Caco-2 (cell line): Measurements from ENCODE around the gene PAM16. TPM values are rescaled to one million over a fixed set of nuclear protein-coding genes. Genes with fewer than 3 reads are reported as not detected.

Source experiments
- BruUV-seq: library from RNA; stranded (reverse); fragments of 400-500 nt; replicated peaks from 2 replicates; lab custom pipeline; 2021; lab: Mats Ljungman, UMichigan
- CTCF ChIA-PET: fragments of 300-600 bp; sonication (Branson Sonifier 250); formaldehyde crosslinking; loops from one replicate; lab custom pipeline; 2022; ENCODE audit warnings: antibody characterized with exemption; lab: Charles Lee
- POLR2A ChIA-PET: fragments of 300-600 bp; sonication (Branson Sonifier 250); formaldehyde crosslinking; loops from one replicate; lab custom pipeline; 2022; ENCODE audit warnings: antibody characterized with exemption; lab: Charles Lee
- DNase-seq, 2 experiments: peaks; one replicate each; pipeline versions ENCODE4 v3.0.0 to v3.0.0-alpha.2; 2020 to 2022
- H3K27me3 ChIP-seq: replicated peaks from 2 replicates; pipeline ENCODE4 v1.6.0; 2011; ENCODE audit warnings: low read length; ENCODE audit not compliant: control insufficient read depth, insufficient read depth
- H3K36me3 ChIP-seq: 2 replicates; pipeline ENCODE4 v1.5.1; 2011; ENCODE audit warnings: low read length; ENCODE audit not compliant: control insufficient read depth, insufficient read depth
- H3K4me1 ChIP-seq: fragments of 250-450 bp; sonication (Bioruptor Pico); 2 replicates; pipeline ENCODE4 v1.5.1; 2020; ENCODE audit warnings: mild to moderate bottlenecking
- H3K4me3 ChIP-seq: 2 replicates; pipeline ENCODE4 v1.5.1; 2011; ENCODE audit warnings: low read depth, mild to moderate bottlenecking, control low read depth, low read length
- H3K9me3 ChIP-seq: fragments of 250-450 bp; sonication (Bioruptor Pico); 2 replicates; pipeline ENCODE4 v1.5.1; 2020; ENCODE audit warnings: mild to moderate bottlenecking, moderate library complexity
- H3K27ac Mint-ChIP-seq: one replicate; pipeline ENCODE4 v1.8.0; 2022; ENCODE audit warnings: mixed read lengths; ENCODE audit not compliant: unreplicated experiment
- H3K27me3 Mint-ChIP-seq: one replicate; pipeline ENCODE4 v1.8.0; 2022; ENCODE audit warnings: mixed read lengths; ENCODE audit not compliant: insufficient read depth, unreplicated experiment
- H3K36me3 Mint-ChIP-seq: one replicate; pipeline ENCODE4 v1.8.0; 2022; ENCODE audit warnings: mild to moderate bottlenecking, mixed read lengths; ENCODE audit not compliant: insufficient read depth, unreplicated experiment
- H3K4me1 Mint-ChIP-seq: one replicate; pipeline ENCODE4 v1.8.0; 2022; ENCODE audit warnings: low read depth, mixed read lengths; ENCODE audit not compliant: unreplicated experiment
- H3K4me3 Mint-ChIP-seq: one replicate; pipeline ENCODE4 v1.8.0; 2022; ENCODE audit warnings: mild to moderate bottlenecking, moderate library complexity, mixed read lengths; ENCODE audit not compliant: unreplicated experiment
- H3K9me3 Mint-ChIP-seq: one replicate; pipeline ENCODE4 v1.8.0; 2022; ENCODE audit warnings: mixed read lengths; ENCODE audit not compliant: unreplicated experiment
- intact Hi-C: fragments of 100-400 bp; cut with micrococcal nuclease; formaldehyde crosslinking; loops from one replicate; pipeline ENCODE4 v1.10.0; 2022; ENCODE audit not compliant: unreplicated experiment
- total RNA-seq: library from RNA; stranded (reverse); gene quantifications from 2 replicates; pipeline ENCODE4 v1.2.3, GENCODE V29; 2022
- TF ChIP-seq, protein P1 (sequence below), 2 experiments: fragments of 200-600 bp in 1 of 2; IDR thresholded peaks; 1 replicate in 1 of 2; 2 replicates in 1 of 2; pipeline versions ENCODE4 v1.5.1 to v1.8.0; 2011 to 2022; ENCODE audit warnings: antibody characterized with exemption in 1 of 2, control low read depth in 1 of 2, inconsistent platforms in 1 of 2, low read depth in 1 of 2, low read length in 1 of 2, mild to moderate bottlenecking in 1 of 2, moderate library complexity in 1 of 2; ENCODE audit not compliant: insufficient read depth in 1 of 2, severe bottlenecking in 1 of 2, unreplicated experiment in 1 of 2

PAM16 gene
- total RNA-seq, 1 experiment from 2014 or later: 74.1 TPM

- H3K27me3 Mint-ChIP-seq: no peaks in the 10 kb centered on the region
- no peak overlapping the region for H3K27ac Mint-ChIP-seq
- H3K4me3 Mint-ChIP-seq: no peak overlapping the region
- intact Hi-C loops: loop anchor here (1.0 kb wide), 1 partner anchor 42 kb away; no protein-coding TSS in a partner anchor
- no peaks in the 10 kb centered on the region for H3K9me3 Mint-ChIP-seq
- H3K4me1 Mint-ChIP-seq: no peaks in the 10 kb centered on the region
- ChIA-PET POLR2A (no interaction called here), CTCF (interaction anchor here (0.9 to 2.9 kb wide), 4 partner anchors 9 to 57 kb away, joined by 3 to 29 read pairs (median 6); partner anchors contain the start of gene CORO7)
- no peaks in the 10 kb centered on the region for H3K27me3 ChIP-seq
- no peaks in the 10 kb centered on the region for H3K36me3 ChIP-seq
- H3K4me3 ChIP-seq: no peak overlapping the region
- TF ChIP-seq, protein P1, sequence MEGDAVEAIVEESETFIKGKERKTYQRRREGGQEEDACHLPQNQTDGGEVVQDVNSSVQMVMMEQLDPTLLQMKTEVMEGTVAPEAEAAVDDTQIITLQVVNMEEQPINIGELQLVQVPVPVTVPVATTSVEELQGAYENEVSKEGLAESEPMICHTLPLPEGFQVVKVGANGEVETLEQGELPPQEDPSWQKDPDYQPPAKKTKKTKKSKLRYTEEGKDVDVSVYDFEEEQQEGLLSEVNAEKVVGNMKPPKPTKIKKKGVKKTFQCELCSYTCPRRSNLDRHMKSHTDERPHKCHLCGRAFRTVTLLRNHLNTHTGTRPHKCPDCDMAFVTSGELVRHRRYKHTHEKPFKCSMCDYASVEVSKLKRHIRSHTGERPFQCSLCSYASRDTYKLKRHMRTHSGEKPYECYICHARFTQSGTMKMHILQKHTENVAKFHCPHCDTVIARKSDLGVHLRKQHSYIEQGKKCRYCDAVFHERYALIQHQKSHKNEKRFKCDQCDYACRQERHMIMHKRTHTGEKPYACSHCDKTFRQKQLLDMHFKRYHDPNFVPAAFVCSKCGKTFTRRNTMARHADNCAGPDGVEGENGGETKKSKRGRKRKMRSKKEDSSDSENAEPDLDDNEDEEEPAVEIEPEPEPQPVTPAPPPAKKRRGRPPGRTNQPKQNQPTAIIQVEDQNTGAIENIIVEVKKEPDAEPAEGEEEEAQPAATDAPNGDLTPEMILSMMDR (IDR thresholded peaks at IDR 0.05; ENCODE audit: insufficient read depth in 1 of 2, low read depth in 1 of 2, low read length in 1 of 2, severe bottlenecking in 1 of 2, unreplicated experiment in 1 of 2): no peak
- no peaks in the 10 kb centered on the region for H3K4me1 ChIP-seq
- no TSS peak for BruUV-seq
- no peaks in the 10 kb centered on the region for H3K9me3 ChIP-seq
- DNase-seq: no peak
- no peaks in the 10 kb centered on the region for H3K36me3 Mint-ChIP-seq
These were observed 8.8 kb upstream of the PAM16 start for GRCh38 chr16:4359914-4360313.

- ChIA-PET CTCF (interaction anchor here (0.9 to 2.9 kb wide), 4 partner anchors 10 to 58 kb away, joined by 3 to 29 read pairs (median 6); partner anchors contain the start of gene CORO7), POLR2A (no interaction called here)
- no peaks in the 10 kb centered on the region for H3K9me3 ChIP-seq
- H3K4me3 Mint-ChIP-seq: no peak overlapping the region
- no peaks in the 10 kb centered on the region for H3K27me3 Mint-ChIP-seq
- H3K4me3 ChIP-seq: no peak overlapping the region
- no TSS peak for BruUV-seq
- no peaks in the 10 kb centered on the region for H3K36me3 ChIP-seq
- H3K4me1 Mint-ChIP-seq: no peaks in the 10 kb centered on the region
- DNase-seq: peak in 1 of 2 experiments; percentile 80
- H3K27ac Mint-ChIP-seq: no peak overlapping the region
- intact Hi-C loops: loop anchor here (1.0 kb wide), 1 partner anchor 43 kb away; no protein-coding TSS in a partner anchor
- H3K4me1 ChIP-seq: no peaks in the 10 kb centered on the region
- no peaks in the 10 kb centered on the region for H3K9me3 Mint-ChIP-seq
- no peaks in the 10 kb centered on the region for H3K36me3 Mint-ChIP-seq
- TF ChIP-seq, protein P1 (IDR thresholded peaks at IDR 0.05; ENCODE audit: insufficient read depth in 1 of 2, low read depth in 1 of 2, low read length in 1 of 2, severe bottlenecking in 1 of 2, unreplicated experiment in 1 of 2): peak; percentile 87 to 94
- no peaks in the 10 kb centered on the region for H3K27me3 ChIP-seq
These were observed 7.9 kb upstream of the PAM16 start for GRCh38 chr16:4358831-4359561.

GRCh38 chr16:4358236-4358635 is 7.1 kb upstream of the PAM16 start:
- Histone ChIP-seq H3K4me1 (no peaks in the 10 kb centered on the region), H3K27me3 (no peaks in the 10 kb centered on the region), H3K9me3 (no peaks in the 10 kb centered on the region), H3K36me3 (no peaks in the 10 kb centered on the region), H3K4me3 (no peak overlapping the region)
- peaks cover 6% of the 10 kb centered on the region for H3K36me3 Mint-ChIP-seq
- no peak overlapping the region for H3K27ac Mint-ChIP-seq
- no peaks in the 10 kb centered on the region for H3K9me3 Mint-ChIP-seq
- no peaks in the 10 kb centered on the region for H3K27me3 Mint-ChIP-seq
- H3K4me1 Mint-ChIP-seq: no peaks in the 10 kb centered on the region
- intact Hi-C loops: no loop called here
- no peak overlapping the region for H3K4me3 Mint-ChIP-seq
- TF ChIP-seq, protein P1 (IDR thresholded peaks at IDR 0.05; ENCODE audit: insufficient read depth in 1 of 2, low read depth in 1 of 2, low read length in 1 of 2, severe bottlenecking in 1 of 2, unreplicated experiment in 1 of 2): no peak
- POLR2A ChIA-PET: no interaction called here
- CTCF ChIA-PET: interaction anchor here (2.9 kb wide), 1 partner anchor 45 kb away, joined by 29 read pairs; no protein-coding TSS in a partner anchor
- no TSS peak for BruUV-seq
- DNase-seq: no peak
